Endothelial cell of umbilical vein (primary cell): Measurements from ENCODE around the gene C13orf46. TPM values are rescaled to one million over a fixed set of nuclear protein-coding genes. Genes with fewer than 3 reads are reported as not detected.

Experiments used
- BruUV-seq: library from RNA; stranded (reverse); fragments of 400-500 nt; replicated peaks from 2 replicates; lab custom pipeline; 2021; lab: Mats Ljungman, UMichigan
- CTCF ChIA-PET: fragments of 300-600, 350-600 bp; sonication (Branson Sonifier 250); formaldehyde crosslinking; loops from one replicate; lab custom pipeline; 2021; ENCODE audit warnings: antibody characterized with exemption, inconsistent platforms; lab: Charles Lee
- POLR2A ChIA-PET: fragments of 300-600, 350-600 bp; sonication (Branson Sonifier 250); formaldehyde crosslinking; loops from one replicate; lab custom pipeline; 2021; ENCODE audit warnings: antibody characterized with exemption, inconsistent platforms; lab: Charles Lee
- DNase-seq: peaks from one replicate; pipeline ENCODE4 v3.0.0-alpha.2; 2011; ENCODE audit warnings: low read depth, low spot score
- FAIRE-seq: peaks from 2 replicates; lab custom pipeline; 2011; peaks lifted over from hg19 to GRCh38; lab: Jason Lieb, UNC
- H2AFZ ChIP-seq: 2 replicates; pipeline ENCODE4 v1.6.0; 2012; ENCODE audit warnings: low read depth, low read length, control low read depth, inconsistent platforms
- H3K27ac ChIP-seq: 2 replicates; pipeline ENCODE4 v1.5.1; 2011; ENCODE audit warnings: low read depth, mild to moderate bottlenecking, control low read depth, low read length, moderate library complexity; ENCODE audit not compliant: insufficient read depth
- H3K27me3 ChIP-seq, 2 experiments: 2 replicates each; pipeline versions ENCODE4 v1.6.0 to v1.6.1; 2011; ENCODE audit warnings: low read length in 2 of 2, mixed read lengths in 1 of 2; ENCODE audit not compliant: control insufficient read depth in 2 of 2, insufficient read depth in 2 of 2
- H3K36me3 ChIP-seq, 2 experiments: 2 replicates in 1 of 2; 3 replicates in 1 of 2; pipeline ENCODE4 v1.5.1; 2011; ENCODE audit warnings: low read length in 2 of 2, mild to moderate bottlenecking in 1 of 2, moderate library complexity in 1 of 2; ENCODE audit not compliant: control insufficient read depth in 2 of 2, insufficient read depth in 2 of 2; ENCODE audit errors: extremely low read depth in 1 of 2
- H3K4me1 ChIP-seq: 3 replicates; pipeline ENCODE4 v1.5.1; 2011; ENCODE audit warnings: mild to moderate bottlenecking, low read length; ENCODE audit not compliant: control insufficient read depth, insufficient read depth; ENCODE audit errors: extremely low read depth
- H3K4me2 ChIP-seq: 2 replicates; pipeline ENCODE4 v1.6.1; 2011; ENCODE audit warnings: low read length, control low read depth, mixed read lengths; ENCODE audit not compliant: insufficient read depth
- H3K4me3 ChIP-seq, 3 experiments: fragments of 200-600 bp in 1 of 3; sonication (generic), shearing (Covaris generic) in 1 of 3; replicated peaks in 1 of 3; 2 replicates each; pipeline ENCODE4 v1.5.1; 2011 to 2016; ENCODE audit warnings: control low read depth in 3 of 3, low read length in 3 of 3, mild to moderate bottlenecking in 2 of 3, inconsistent platforms in 1 of 3, low read depth in 1 of 3, moderate library complexity in 1 of 3; ENCODE audit not compliant: insufficient read depth in 1 of 3
- H3K79me2 ChIP-seq: 2 replicates; pipeline ENCODE4 v1.6.0; 2012; ENCODE audit warnings: low read length, inconsistent platforms; ENCODE audit not compliant: control insufficient read depth, insufficient read depth
- H3K9ac ChIP-seq: replicated peaks from 2 replicates; pipeline ENCODE3; 2011; ENCODE audit warnings: low read length, control low read depth; ENCODE audit not compliant: insufficient read depth; ENCODE audit errors: extremely low read depth
- H3K9me1 ChIP-seq: replicated peaks from 3 replicates; pipeline ENCODE4 v1.6.0; 2011; ENCODE audit warnings: mild to moderate bottlenecking, low read length; ENCODE audit not compliant: control insufficient read depth, insufficient read depth; ENCODE audit errors: extremely low read depth
- H3K9me3 ChIP-seq: replicated peaks from 2 replicates; pipeline ENCODE4 v1.5.1; 2012; ENCODE audit warnings: low read length, inconsistent platforms; ENCODE audit not compliant: control insufficient read depth, insufficient read depth
- H4K20me1 ChIP-seq: replicated peaks from 2 replicates; pipeline ENCODE3; 2011; ENCODE audit warnings: mild to moderate bottlenecking, low read length; ENCODE audit not compliant: control insufficient read depth, insufficient read depth; ENCODE audit errors: extremely low read depth
- dilution Hi-C: fragments of 300-500 bp; cut with MboI; formaldehyde crosslinking; loops from one replicate; pipeline ENCODE4 v1.15.0; 2019; ENCODE audit warnings: low sequenced_read_pairs; ENCODE audit not compliant: extremely low pct_ligation_motif_present
- intact Hi-C: fragments of 100-400 bp; cut with micrococcal nuclease; formaldehyde crosslinking; loops from one replicate; pipeline ENCODE4 v1.10.0; 2022
- polyA plus RNA-seq, 4 experiments: library from polyadenylated mRNA; depleted of rRNA in 3 of 4; stranded (reverse) in 3 of 4; unstranded in 1 of 4; fragments of >200 nt; gene quantifications; 2 replicates each; pipeline versions ENCODE4 v1.2.1 to v1.2.3, GENCODE V29; 2011 to 2012; ENCODE audit warnings: missing spikeins in 1 of 4
- total RNA-seq: library from RNA; stranded (reverse); gene quantifications from 2 replicates; pipeline ENCODE4 v1.2.3, GENCODE V29; 2021
- TF ChIP-seq, protein P1 (sequence below): IDR thresholded peaks from 2 replicates; pipeline ENCODE4 v1.6.1; 2011; ENCODE audit not compliant: insufficient read depth, insufficient read length
- TF ChIP-seq, protein P2 (sequence below), 2 donors: IDR thresholded peaks; 1 replicate in 1 of 2; 2 replicates in 1 of 2; pipeline ENCODE4 v1.5.1; 2011; ENCODE audit warnings: low read length in 2 of 2, mild to moderate bottlenecking in 2 of 2, moderate library complexity in 2 of 2, control low read depth in 1 of 2, inconsistent platforms in 1 of 2, low read depth in 1 of 2; ENCODE audit not compliant: insufficient read depth in 1 of 2; ENCODE audit errors: extremely low read depth in 1 of 2

C13orf46 gene
- total and polyA plus RNA-seq, 2 donors (not counting 3 experiments of a cell fraction or from before 2014, with no cell fraction given): 1.3 to 1.7 TPM

DNA sequence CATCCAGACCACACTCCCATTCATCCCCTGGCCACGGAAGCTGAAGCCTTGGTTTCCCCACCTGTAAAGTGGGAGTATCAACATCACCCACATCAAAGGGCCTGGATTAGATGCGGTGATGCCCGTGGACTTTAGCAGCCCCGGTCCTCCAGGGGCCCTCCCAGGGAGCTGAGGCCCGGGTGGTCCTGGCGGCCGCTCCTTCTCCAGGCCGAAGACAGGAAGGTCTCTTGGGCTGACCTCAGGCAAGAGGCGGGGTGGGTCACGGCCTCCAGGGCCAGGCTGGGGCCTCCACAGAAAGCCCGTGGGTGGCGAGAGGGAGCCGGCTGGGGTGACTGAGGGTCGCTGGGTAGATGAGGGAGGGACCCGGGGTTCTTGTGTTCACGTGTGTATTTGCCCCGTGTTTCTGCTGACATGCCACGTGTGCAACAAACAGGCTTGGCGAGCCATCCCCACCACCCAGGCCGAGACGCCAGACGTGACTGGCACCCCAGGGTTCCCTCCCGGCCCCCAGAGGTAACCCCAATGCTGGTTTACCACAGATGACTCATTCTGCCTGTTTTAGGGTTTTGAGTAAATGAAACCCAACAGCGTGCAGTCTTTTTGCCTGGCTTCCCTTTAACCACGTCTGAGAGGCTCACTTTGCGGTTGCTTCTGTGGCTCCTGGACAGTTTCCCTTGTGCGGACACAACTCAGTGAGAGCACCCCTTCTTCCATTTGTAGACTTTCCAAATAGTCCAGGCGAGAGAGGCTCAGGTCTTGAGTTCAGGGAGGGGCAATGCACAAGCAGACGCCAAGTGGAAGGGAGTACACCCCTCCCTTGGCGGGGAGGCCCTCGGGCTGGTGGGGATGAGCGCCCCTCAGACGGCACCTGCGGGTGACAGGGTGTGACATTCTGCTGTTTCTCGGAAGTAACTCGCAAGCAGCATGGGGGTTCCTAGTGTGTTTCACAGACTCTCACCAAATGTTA is 42.9 kb downstream of the C13orf46 start:
- H3K27me3 ChIP-seq: peaks cover 0 to 5% of the 10 kb centered on the region in 2 experiments
- FAIRE-seq (no peak), DNase-seq (no peak)
- no peaks in the 10 kb centered on the region for H4K20me1 ChIP-seq
- ChIA-PET CTCF (interaction anchor here (0.8 kb wide), 1 partner anchor 27 kb away, joined by 3 read pairs; no protein-coding TSS in a partner anchor), POLR2A (no interaction called here)
- H3K79me2 ChIP-seq: no peaks in the 10 kb centered on the region
- H3K36me3 ChIP-seq: no peaks in the 10 kb centered on the region
- H3K4me2 ChIP-seq: no peak overlapping the region
- no peak overlapping the region for H3K27ac ChIP-seq
- H3K9ac ChIP-seq: no peak overlapping the region
- H3K4me3 ChIP-seq: no peak overlapping the region
- no peaks in the 10 kb centered on the region for H3K4me1 ChIP-seq
- dilution Hi-C loops (no loop called here), intact Hi-C loops (no loop called here)
- TF ChIP-seq, protein P1, sequence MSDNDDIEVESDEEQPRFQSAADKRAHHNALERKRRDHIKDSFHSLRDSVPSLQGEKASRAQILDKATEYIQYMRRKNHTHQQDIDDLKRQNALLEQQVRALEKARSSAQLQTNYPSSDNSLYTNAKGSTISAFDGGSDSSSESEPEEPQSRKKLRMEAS: no peak
- TF ChIP-seq, protein P2, sequence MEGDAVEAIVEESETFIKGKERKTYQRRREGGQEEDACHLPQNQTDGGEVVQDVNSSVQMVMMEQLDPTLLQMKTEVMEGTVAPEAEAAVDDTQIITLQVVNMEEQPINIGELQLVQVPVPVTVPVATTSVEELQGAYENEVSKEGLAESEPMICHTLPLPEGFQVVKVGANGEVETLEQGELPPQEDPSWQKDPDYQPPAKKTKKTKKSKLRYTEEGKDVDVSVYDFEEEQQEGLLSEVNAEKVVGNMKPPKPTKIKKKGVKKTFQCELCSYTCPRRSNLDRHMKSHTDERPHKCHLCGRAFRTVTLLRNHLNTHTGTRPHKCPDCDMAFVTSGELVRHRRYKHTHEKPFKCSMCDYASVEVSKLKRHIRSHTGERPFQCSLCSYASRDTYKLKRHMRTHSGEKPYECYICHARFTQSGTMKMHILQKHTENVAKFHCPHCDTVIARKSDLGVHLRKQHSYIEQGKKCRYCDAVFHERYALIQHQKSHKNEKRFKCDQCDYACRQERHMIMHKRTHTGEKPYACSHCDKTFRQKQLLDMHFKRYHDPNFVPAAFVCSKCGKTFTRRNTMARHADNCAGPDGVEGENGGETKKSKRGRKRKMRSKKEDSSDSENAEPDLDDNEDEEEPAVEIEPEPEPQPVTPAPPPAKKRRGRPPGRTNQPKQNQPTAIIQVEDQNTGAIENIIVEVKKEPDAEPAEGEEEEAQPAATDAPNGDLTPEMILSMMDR (IDR thresholded peaks at IDR 0.05; ENCODE audit: extremely low read depth in 1 of 2, insufficient read depth in 1 of 2, low read depth in 1 of 2, low read length in 2 of 2): no peak
- no peaks in the 10 kb centered on the region for H3K9me1 ChIP-seq
- no peak overlapping the region for H2AFZ ChIP-seq
- BruUV-seq: no TSS peak
- H3K9me3 ChIP-seq: no peaks in the 10 kb centered on the region
